Measurements from ENCODE around the gene SPIN1.

DNA sequence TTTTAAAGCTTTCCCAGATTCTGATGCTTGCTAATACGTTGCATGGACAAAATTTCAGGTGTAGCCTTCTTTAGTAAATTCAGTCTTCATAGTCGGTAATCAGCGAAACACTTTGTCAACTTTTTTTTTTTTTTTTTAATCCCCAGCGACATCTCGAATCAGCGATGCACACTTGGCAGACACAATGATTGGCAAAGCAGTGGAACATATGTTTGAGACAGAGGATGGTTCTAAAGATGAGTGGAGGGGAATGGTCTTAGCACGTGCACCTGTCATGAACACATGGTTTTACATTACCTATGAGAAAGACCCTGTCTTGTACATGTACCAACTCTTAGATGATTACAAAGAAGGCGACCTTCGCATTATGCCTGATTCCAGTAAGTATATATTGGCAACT lies 80.0 kb downstream of the SPIN1 start:
- TF ChIP-seq, protein P1, sequence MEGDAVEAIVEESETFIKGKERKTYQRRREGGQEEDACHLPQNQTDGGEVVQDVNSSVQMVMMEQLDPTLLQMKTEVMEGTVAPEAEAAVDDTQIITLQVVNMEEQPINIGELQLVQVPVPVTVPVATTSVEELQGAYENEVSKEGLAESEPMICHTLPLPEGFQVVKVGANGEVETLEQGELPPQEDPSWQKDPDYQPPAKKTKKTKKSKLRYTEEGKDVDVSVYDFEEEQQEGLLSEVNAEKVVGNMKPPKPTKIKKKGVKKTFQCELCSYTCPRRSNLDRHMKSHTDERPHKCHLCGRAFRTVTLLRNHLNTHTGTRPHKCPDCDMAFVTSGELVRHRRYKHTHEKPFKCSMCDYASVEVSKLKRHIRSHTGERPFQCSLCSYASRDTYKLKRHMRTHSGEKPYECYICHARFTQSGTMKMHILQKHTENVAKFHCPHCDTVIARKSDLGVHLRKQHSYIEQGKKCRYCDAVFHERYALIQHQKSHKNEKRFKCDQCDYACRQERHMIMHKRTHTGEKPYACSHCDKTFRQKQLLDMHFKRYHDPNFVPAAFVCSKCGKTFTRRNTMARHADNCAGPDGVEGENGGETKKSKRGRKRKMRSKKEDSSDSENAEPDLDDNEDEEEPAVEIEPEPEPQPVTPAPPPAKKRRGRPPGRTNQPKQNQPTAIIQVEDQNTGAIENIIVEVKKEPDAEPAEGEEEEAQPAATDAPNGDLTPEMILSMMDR (IDR thresholded peaks at IDR 0.05 in 4 of 5, conservative IDR thresholded peaks at IDR 0.05 in 1 of 5): no peak
- TF ChIP-seq POLR2A (IDR thresholded peaks at IDR 0.05): no peak

Data from gastrocnemius medialis (tissue), 4 donors.